Glutamatergic neuron (in vitro differentiated cells): ENCODE results near the gene UBXN11. TPM values are rescaled to one million over a fixed set of nuclear protein-coding genes. Genes with fewer than 3 reads are reported as not detected.

Source experiments
- DNase-seq: peaks from one replicate; pipeline ENCODE4 v3.0.0; 2022
- H3K27ac Mint-ChIP-seq: one replicate; pipeline ENCODE4 v1.8.0; 2020; ENCODE audit warnings: mild to moderate bottlenecking, mixed read lengths, inconsistent platforms; ENCODE audit not compliant: unreplicated experiment
- H3K27me3 Mint-ChIP-seq: one replicate; pipeline ENCODE4 v1.8.0; 2020; ENCODE audit warnings: mild to moderate bottlenecking, moderate library complexity, mixed read lengths, inconsistent platforms; ENCODE audit not compliant: unreplicated experiment
- H3K36me3 Mint-ChIP-seq: one replicate; pipeline ENCODE4 v1.8.0; 2020; ENCODE audit warnings: mild to moderate bottlenecking, mixed read lengths, inconsistent platforms; ENCODE audit not compliant: unreplicated experiment
- H3K4me1 Mint-ChIP-seq: one replicate; pipeline ENCODE4 v1.8.0; 2020; ENCODE audit warnings: mild to moderate bottlenecking, low read depth, mixed read lengths, inconsistent platforms; ENCODE audit not compliant: unreplicated experiment
- H3K4me3 Mint-ChIP-seq: one replicate; pipeline ENCODE4 v1.8.0; 2020; ENCODE audit warnings: mild to moderate bottlenecking, mixed read lengths, inconsistent platforms; ENCODE audit not compliant: unreplicated experiment
- H3K9me3 Mint-ChIP-seq: one replicate; pipeline ENCODE4 v1.8.0; 2020; ENCODE audit warnings: mild to moderate bottlenecking, moderate library complexity, mixed read lengths, inconsistent platforms; ENCODE audit not compliant: unreplicated experiment
- total RNA-seq: library from RNA; stranded (reverse); fragmentation: NEBNext Ultra II Directional; extraction: Animal tissue kit (Norgen Biotek cat#: 25700); gene quantifications from one replicate; pipeline ENCODE4 v1.2.1, GENCODE V29; 2021; ENCODE audit not compliant: unreplicated experiment
- TF ChIP-seq, protein P1 (sequence below): fragments of 200-600 bp; sonication (generic); IDR thresholded peaks from one replicate; pipeline ENCODE4 v1.5.0; 2021; ENCODE audit not compliant: partially characterized antibody, unreplicated experiment

The UBXN11 gene
- total RNA-seq, 1 donor from 2014 or later: 11.4 TPM

DNA sequence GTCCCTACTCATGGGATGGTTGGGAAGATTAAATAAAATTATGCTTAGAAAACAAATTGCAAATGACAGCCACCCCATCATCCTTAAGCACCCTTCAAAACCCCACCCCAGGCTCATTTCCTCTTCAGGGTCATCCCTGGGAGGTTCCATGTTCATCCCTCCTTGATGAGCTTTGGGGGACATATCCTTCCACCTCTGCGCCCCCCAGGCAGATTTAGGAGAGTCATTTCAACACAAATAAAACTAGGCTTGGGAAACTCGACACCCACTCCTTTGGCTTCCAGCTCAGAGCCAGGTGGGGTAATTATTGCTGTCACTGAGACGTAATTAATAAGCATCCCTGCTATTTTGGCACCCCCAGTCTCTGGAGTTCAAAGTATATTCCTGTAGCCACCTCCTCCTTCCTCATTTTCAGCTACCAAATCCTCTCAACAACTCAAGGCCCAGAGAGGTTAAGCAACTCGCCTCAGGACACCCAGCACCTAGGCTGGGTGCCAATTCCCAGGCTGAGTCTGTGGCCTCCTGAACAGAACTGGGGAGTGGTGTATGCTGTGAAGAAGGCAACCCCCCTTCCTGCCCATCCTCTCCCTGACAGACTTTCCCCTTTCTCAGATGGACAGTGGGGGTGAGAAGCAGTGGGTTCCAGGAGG lies 46.9 kb upstream of the UBXN11 start:
- H3K36me3 Mint-ChIP-seq: no peaks in the 10 kb centered on the region
- DNase-seq: no peak
- peak overlapping the region; percentile 15 for H3K27ac Mint-ChIP-seq
- H3K4me1 Mint-ChIP-seq: peaks cover 5% of the 10 kb centered on the region
- peaks cover 3% of the 10 kb centered on the region for H3K9me3 Mint-ChIP-seq
- H3K27me3 Mint-ChIP-seq: peaks cover 3% of the 10 kb centered on the region
- no peak overlapping the region for H3K4me3 Mint-ChIP-seq
- TF ChIP-seq, protein P1, sequence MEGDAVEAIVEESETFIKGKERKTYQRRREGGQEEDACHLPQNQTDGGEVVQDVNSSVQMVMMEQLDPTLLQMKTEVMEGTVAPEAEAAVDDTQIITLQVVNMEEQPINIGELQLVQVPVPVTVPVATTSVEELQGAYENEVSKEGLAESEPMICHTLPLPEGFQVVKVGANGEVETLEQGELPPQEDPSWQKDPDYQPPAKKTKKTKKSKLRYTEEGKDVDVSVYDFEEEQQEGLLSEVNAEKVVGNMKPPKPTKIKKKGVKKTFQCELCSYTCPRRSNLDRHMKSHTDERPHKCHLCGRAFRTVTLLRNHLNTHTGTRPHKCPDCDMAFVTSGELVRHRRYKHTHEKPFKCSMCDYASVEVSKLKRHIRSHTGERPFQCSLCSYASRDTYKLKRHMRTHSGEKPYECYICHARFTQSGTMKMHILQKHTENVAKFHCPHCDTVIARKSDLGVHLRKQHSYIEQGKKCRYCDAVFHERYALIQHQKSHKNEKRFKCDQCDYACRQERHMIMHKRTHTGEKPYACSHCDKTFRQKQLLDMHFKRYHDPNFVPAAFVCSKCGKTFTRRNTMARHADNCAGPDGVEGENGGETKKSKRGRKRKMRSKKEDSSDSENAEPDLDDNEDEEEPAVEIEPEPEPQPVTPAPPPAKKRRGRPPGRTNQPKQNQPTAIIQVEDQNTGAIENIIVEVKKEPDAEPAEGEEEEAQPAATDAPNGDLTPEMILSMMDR: no peak

DNA sequence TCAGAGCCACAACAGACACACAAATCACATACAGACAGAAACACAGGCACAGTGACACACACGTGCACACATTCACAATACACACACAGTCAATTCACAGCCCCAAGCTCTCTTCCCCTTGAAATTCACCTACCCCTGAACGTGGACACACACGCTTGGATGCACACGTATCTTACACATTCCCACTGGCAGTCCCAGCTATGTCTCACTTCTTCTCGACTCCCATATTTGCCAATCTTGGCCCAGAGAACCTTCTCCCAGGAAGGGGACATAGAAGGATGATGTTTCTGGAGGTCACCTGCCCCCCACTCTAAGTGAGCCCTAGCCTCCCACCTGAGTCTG lies 45.9 kb upstream of the UBXN11 start:
- Mint-ChIP-seq H3K4me3 (no peak overlapping the region), H3K27ac (peak overlapping the region; percentile 30), H3K4me1 (peaks cover 5% of the 10 kb centered on the region), H3K9me3 (peaks cover 3% of the 10 kb centered on the region), H3K27me3 (peaks cover 3% of the 10 kb centered on the region), H3K36me3 (no peaks in the 10 kb centered on the region)
- TF ChIP-seq, protein P1: no peak
- DNase-seq: no peak

DNA sequence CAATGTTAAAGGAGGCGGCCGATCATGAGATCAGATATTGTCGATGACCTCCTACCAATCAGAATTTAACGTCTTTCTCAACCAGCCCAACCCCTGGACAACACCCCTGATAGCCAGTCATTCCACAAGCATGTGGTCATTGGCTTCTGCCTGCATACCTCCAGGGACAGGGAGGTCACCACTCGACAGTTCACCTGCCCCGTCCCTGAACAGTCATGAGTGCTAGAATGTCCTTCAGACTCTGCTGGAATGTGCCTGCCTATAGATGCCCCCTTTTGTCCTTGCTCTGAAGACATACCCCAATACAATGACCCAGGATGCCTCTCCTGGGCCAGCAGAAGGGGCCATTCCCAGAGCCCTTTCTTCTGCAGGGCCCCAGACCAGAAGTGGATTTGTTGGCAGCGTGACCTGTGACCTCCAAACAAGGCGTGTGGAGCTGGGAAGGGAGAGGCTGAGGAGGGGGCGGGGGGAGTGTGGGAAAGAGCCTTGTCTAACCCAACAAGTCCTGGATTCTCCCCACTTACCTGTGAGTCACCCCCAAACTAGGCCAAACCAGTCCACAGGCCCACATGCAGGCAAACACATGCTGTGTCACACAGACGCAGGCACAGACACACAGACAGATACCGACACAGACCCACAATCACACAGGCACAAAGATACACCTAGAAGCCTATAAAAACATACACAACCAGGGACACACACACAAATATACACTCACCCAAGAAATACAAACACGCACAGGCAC lies 45.3 kb upstream of the UBXN11 start:
- no peak for DNase-seq
- peaks cover 5% of the 10 kb centered on the region for H3K4me1 Mint-ChIP-seq
- H3K27ac Mint-ChIP-seq: no peak overlapping the region
- TF ChIP-seq, protein P1: no peak
- no peak overlapping the region for H3K4me3 Mint-ChIP-seq
- peaks cover 3% of the 10 kb centered on the region for H3K9me3 Mint-ChIP-seq
- peaks cover 3% of the 10 kb centered on the region for H3K27me3 Mint-ChIP-seq
- no peaks in the 10 kb centered on the region for H3K36me3 Mint-ChIP-seq

DNA sequence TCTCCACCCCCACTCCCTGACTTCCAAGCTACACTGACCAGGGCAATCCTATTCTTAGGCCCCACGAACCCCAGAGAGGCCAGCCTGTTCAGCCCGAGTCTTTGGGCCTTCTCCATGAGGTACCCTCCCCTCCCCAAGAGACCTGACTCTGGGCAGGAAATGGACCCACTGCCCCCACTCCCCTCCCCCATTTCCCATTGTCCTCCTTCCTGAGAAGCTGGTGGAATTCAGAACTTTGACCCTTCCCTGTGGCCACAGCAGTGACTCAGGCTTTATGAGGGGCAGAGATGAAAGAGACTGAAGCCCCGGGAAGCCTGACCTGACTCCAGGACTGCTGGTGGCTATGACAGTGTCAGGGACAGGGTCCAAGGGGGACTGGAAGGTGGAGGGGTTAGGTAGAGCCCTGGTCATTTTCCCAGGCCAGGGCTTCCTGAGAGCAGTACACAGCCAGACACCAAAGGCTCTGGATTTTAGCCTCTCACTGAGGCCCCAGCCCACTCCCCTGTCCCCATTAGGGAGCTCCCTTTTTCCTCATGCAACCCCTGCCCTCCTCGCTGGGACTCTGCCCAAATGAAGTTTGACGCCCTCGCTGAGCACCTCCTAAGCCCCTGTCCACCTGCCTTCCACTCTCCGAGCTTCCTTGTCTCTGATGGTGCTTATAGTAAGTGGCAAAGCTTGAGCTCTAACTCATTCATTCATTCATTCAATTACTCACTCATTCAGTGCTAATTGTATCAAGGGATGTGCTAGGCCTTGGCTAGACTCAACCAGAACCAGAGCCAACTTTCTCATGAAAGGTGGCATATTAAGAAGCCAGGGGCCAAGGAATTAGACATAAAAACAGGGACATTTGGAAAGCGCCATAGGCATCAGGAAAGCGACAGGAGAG lies 44.5 kb upstream of the UBXN11 start:
- TF ChIP-seq, protein P1: no peak
- H3K27ac Mint-ChIP-seq: no peak overlapping the region
- peaks cover 3% of the 10 kb centered on the region for H3K9me3 Mint-ChIP-seq
- H3K27me3 Mint-ChIP-seq: peaks cover 3% of the 10 kb centered on the region
- no peaks in the 10 kb centered on the region for H3K36me3 Mint-ChIP-seq
- H3K4me3 Mint-ChIP-seq: no peak overlapping the region
- no peak for DNase-seq
- H3K4me1 Mint-ChIP-seq: peaks cover 5% of the 10 kb centered on the region
